ENCODE measurements around the gene LAMA1. TPM values are rescaled to one million over a fixed set of nuclear protein-coding genes. Genes with fewer than 3 reads are reported as not detected.
A peak's percentile ranks its signal among the peaks of the same experiment; 100 is the strongest.

LAMA1 gene
- total RNA-seq, 1 experiment from 2014 or later = not detected

DNA sequence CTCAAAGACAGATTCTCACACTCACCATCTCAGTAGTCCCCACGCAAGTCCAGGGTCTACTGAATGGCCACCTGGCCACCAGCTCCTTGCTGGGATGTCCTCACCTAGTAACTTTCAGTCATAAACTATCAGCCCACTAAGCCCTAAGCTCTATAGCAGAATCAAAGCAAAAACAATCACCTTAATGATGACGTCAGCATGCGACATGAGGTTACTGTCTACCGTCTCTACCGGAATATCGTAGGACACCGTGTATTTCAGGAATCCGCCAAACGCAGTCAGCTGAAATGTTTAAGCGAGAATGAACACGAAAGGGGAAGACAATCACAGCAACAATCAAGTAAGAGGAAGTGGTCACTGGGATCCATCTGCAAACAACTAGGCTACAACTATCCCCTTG lies 81.8 kb downstream of the LAMA1 start:
- TF ChIP-seq CTCF (conservative IDR thresholded peaks at IDR 0.05; ENCODE audit: low read depth, low read length) = no peak
- TF ChIP-seq EZH2phosphoT487 (IDR thresholded peaks at IDR 0.05; ENCODE audit: borderline replicate concordance, low read length) = no peak
- TF ChIP-seq EZH2 (IDR thresholded peaks at IDR 0.05; ENCODE audit: low read length, unreplicated experiment) = no peak
- Histone ChIP-seq H3K27ac (ENCODE audit: low read length) (no peak overlapping the region), H3K9me2 (replicated peaks; ENCODE audit: low read length) (no peaks in the 10 kb centered on the region), H3F3A (ENCODE audit: low read length, unreplicated experiment) (no peaks in the 10 kb centered on the region), H2AFZ (ENCODE audit: low read length) (no peak overlapping the region), H3K9ac (ENCODE audit: low read length) (no peak overlapping the region), H3K79me2 (ENCODE audit: low read length) (no peaks in the 10 kb centered on the region), H4K20me1 (ENCODE audit: low read length) (no peaks in the 10 kb centered on the region), H3K4me3 (ENCODE audit: low read length) (no peak overlapping the region), H3K9me3 (ENCODE audit: low read length) (no peaks in the 10 kb centered on the region), H3K4me1 (ENCODE audit: insufficient read depth, low read length) (peaks cover 10% of the 10 kb centered on the region), H3K4me2 (ENCODE audit: low read length) (no peak overlapping the region), H3K36me3 (ENCODE audit: low read depth, low read length) (no peaks in the 10 kb centered on the region), H3K27me3 (ENCODE audit: low read length) (peaks cover 41% of the 10 kb centered on the region)
- intact Hi-C loops (cut with micrococcal nuclease) = no loop called here
- POLR2A ChIA-PET (ENCODE audit: unreplicated experiment) = no interaction called here
- CTCF ChIA-PET = no interaction called here
- ATAC-seq (no peak), DNase-seq (no peak)
- no TSS peak for BruUV-seq (replicated peaks)

- Histone ChIP-seq H3K27me3 (ENCODE audit: low read length) (peaks cover 37% of the 10 kb centered on the region), H3K4me3 (ENCODE audit: low read length) (no peak overlapping the region), H4K20me1 (ENCODE audit: low read length) (no peaks in the 10 kb centered on the region), H3K9ac (ENCODE audit: low read length) (no peak overlapping the region), H2AFZ (ENCODE audit: low read length) (no peak overlapping the region), H3F3A (ENCODE audit: low read length, unreplicated experiment) (no peaks in the 10 kb centered on the region), H3K79me2 (ENCODE audit: low read length) (no peaks in the 10 kb centered on the region), H3K27ac (ENCODE audit: low read length) (no peak overlapping the region), H3K36me3 (ENCODE audit: low read depth, low read length) (no peaks in the 10 kb centered on the region), H3K4me2 (ENCODE audit: low read length) (no peak overlapping the region), H3K9me3 (ENCODE audit: low read length) (no peaks in the 10 kb centered on the region), H3K9me2 (replicated peaks; ENCODE audit: low read length) (no peaks in the 10 kb centered on the region), H3K4me1 (ENCODE audit: insufficient read depth, low read length) (peaks cover 10% of the 10 kb centered on the region)
- intact Hi-C loops (cut with micrococcal nuclease) = no loop called here
- POLR2A ChIA-PET (ENCODE audit: unreplicated experiment) = no interaction called here
- DNase-seq (no peak), ATAC-seq (no peak)
- TF ChIP-seq EZH2phosphoT487 (IDR thresholded peaks at IDR 0.05; ENCODE audit: borderline replicate concordance, low read length) (no peak), CTCF (conservative IDR thresholded peaks at IDR 0.05; ENCODE audit: low read depth, low read length) (no peak), EZH2 (IDR thresholded peaks at IDR 0.05; ENCODE audit: low read length, unreplicated experiment) (no peak)
- CTCF ChIA-PET = no interaction called here
- BruUV-seq (replicated peaks) = no TSS peak
Measured at GRCh38 chr18:7034924-7035323, 82.7 kb downstream of the LAMA1 start.

GRCh38 chr18:7032537-7032936 lies 85.1 kb downstream of the LAMA1 start:
- POLR2A ChIA-PET (ENCODE audit: unreplicated experiment) = no interaction called here
- Histone ChIP-seq H3K27me3 (ENCODE audit: low read length) (peaks cover 60% of the 10 kb centered on the region), H3K79me2 (ENCODE audit: low read length) (no peaks in the 10 kb centered on the region), H3K9ac (ENCODE audit: low read length) (no peak overlapping the region), H3K4me1 (ENCODE audit: insufficient read depth, low read length) (no peaks in the 10 kb centered on the region), H3K4me3 (ENCODE audit: low read length) (no peak overlapping the region), H3K9me3 (ENCODE audit: low read length) (no peaks in the 10 kb centered on the region), H3F3A (ENCODE audit: low read length, unreplicated experiment) (no peaks in the 10 kb centered on the region), H3K4me2 (ENCODE audit: low read length) (no peak overlapping the region), H2AFZ (ENCODE audit: low read length) (no peak overlapping the region), H3K9me2 (replicated peaks; ENCODE audit: low read length) (no peaks in the 10 kb centered on the region), H3K27ac (ENCODE audit: low read length) (no peak overlapping the region), H4K20me1 (ENCODE audit: low read length) (no peaks in the 10 kb centered on the region), H3K36me3 (ENCODE audit: low read depth, low read length) (no peaks in the 10 kb centered on the region)
- no peak for DNase-seq
- TF ChIP-seq CTCF (conservative IDR thresholded peaks at IDR 0.05; ENCODE audit: low read depth, low read length) (peak; percentile 39; the same call in 1 of the 2 replicates), EZH2phosphoT487 (IDR thresholded peaks at IDR 0.05; ENCODE audit: borderline replicate concordance, low read length) (no peak)
- intact Hi-C loops (cut with micrococcal nuclease) = no loop called here
- no peak for ATAC-seq
- BruUV-seq (replicated peaks) = no TSS peak
- CTCF ChIA-PET = no interaction called here
